GM21737 (cell line): ENCODE measurements around the gene IDH3A.

Source experiments
- ATAC-seq: cut with Tn5 transposase; IDR thresholded peaks from one replicate; pipeline ENCODE4 v1.9.1; 2021; ENCODE audit warnings: mild to moderate bottlenecking, moderate library complexity; ENCODE audit not compliant: unreplicated experiment

The IDH3A gene

DNA sequence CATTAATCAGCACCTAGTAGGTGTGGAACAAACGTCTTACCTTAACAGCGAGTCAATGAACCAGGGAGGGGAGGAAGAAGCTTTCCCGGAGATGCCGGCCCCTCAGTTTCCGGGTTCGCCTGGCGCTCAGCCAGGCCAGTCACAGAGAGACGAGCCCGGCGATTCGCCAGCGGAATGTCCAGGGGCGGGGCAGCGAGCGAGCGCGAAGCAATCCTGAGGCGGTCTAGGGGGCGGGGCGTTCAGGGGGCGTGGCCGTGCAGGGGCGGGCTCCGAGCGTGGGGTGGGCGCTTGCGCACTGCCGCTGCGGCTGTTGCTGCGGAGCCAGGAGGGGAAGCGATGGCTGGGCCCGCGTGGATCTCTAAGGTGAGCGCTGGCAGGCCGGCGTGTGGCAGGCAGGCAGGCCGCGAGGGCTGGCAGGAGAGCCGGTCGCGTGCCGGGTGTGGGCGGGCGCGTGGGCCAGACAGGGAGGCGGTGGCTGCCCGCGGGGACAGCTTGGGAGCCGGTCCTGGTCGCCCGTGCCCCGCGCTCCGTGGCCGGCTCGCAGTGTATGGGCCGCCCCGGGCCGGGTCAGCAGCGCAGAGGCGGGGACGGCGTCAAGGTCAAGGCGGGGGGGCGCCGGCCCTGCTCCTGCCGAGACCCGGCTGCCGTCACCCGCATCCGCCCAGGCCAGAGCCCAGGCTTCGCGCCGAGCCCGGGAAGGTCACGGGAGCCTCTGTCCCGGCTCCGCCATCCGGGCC lies at the start of gene IDH3A:
TSS of gene IDH3A (plus strand) at position 295 of the 737 bp plus-strand sequence. CDS start at position 337, 42 bp downstream.
- ATAC-seq, result peak; percentile 83

GRCh38 chr15:78100886-78101285 lies 48.3 kb upstream of the IDH3A start:
- no peak for ATAC-seq

DNA sequence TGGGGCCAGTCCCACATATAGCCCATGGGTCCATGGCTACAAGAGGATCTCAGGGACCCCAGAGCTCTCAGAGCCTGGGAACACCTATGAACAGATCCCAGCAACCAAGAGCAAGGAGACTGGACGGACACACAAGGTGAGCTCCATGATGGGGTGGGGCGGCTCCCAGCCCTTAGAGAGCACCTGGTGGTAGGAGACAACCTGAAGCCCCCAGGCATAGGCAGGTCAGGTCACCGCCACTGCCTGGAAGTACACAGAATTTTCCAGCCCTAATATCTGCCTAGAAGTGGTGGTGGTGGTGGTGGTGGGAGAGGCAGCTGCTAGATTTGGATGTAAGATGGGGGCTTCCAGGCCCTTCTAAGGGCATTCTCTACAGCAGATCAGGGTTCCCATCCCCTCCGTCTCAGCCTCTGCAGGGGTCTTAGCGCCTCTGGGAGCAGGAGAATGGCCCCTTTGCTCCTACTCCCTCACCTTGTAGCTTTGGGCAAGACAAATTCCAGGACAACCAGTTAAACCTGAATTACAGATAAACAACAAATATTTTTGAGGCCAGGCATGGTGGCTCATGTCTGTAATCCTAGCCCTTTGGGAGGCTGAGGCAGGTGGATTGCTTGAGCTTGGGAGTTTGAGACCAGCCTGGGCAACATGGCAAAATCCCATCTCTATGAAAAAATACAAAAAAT lies 47.6 kb upstream of the IDH3A start:
- no peak for ATAC-seq

DNA sequence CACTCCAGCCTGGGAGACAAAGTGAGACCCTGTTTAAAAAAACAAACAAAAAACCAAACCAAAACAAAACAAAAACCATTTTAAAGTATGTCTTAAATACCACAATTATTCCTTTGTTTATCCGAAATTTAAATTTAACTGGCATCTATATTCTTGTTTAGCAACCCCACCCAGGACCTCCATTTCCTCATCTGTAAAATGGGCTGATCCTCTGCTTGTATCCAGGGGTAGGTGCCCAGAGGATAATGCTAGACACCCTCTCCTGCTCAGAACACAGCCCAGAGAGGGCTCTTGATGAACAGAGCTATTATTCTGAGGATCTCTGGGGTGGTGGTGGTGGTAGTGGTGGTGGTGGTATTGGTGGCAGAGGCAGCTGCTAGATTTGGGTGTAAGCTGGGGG lies 47.0 kb upstream of the IDH3A start:
- ATAC-seq, result no peak

- ATAC-seq, result no peak
Measured at GRCh38 chr15:78102741-78103140, 46.4 kb upstream of the IDH3A start.

DNA sequence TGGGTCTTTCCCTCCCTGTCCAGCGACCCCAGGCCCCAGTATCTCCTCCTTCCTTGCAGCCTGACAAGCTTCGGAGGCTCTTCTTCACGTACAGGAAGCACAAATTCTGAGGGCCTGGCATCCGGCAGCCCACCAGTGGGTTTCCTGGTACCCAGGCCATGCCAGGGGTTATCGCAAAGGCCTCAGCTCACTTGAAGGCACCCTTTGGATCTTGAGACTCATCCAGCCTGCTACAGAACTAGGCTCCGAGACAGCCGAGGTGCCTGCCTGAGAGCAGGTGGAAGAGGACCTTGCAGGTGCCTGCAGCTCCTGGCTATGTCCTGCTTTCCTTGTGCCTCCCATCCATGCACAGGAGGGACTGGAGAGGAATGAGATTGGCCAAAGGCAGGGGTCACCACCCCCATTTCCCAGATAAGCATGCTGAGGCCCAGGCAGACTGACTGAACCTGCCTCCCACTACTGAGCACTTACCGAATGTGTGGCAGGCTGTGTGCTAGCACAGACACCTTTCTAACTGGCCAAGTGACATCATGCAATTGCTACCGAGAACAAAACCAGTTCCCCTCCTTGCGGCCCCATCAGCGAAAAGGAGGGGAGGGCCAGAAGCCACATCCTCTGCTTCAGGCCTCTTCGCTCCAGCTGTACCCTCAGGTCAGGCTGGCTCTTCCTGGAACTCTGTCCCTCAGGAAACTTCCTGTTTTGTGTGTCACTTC lies 45.6 kb upstream of the IDH3A start:
- peak; percentile 76 for ATAC-seq

DNA sequence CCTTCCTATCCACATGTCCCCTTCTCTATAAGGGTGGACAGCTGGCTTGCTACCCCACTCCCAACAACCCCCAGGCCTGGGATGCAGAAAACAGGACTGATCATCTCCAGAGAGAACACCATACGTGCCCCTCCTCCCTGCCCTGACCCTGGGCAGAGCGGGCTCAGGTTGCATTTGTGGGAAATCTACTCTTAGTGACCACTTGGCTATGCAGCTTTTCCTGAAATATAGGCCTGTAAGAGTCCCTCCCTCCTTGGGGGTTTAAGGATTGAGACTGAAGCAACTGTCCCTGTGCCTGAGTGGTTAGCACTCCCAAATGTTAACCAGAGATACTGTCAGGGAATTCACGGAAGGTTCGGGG lies 45.1 kb upstream of the IDH3A start:
- peak; percentile 6 for ATAC-seq

DNA sequence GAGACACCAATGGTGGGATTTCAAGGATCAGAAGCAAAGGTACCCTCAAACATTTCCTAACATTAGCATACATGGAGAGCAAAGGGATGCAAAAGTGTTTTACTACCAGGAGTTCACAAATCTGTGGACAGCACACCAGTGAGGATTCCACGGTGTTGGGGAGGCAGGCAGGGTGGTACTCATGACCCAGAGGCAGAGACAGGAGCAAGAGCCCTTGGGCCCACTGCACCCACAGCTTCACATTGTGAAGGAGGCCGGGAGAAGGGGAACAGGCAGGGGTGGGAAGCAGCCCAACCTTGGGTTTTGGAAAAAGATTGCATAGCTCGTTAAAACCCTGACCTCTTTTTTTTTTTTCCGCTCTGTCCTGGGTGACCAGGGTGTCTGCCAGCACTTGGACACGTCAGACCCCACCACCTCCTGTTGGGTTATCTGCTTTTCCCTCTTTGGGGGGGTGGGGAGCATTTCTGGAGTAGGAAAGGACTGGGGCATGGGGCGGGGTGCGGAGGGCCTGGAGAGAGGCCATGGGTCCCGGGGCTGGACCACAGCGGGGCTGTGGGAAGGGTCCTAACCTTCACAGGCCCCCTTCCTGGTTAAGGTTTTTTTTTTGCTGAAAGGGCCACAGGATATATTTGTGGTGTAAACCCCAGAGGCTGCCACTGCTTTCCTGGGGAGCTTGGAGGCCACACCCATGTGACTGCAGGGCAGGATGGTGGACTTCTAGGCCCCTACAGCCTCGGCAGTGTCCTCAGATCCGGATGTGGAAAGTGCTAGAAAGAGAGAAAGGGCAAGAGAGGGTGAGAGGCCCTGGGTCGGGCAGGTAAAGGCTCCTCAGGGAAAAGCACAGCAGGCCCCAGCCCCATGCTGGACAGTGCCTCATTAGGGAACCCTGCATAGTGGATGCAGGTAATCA lies 44.3 kb upstream of the IDH3A start:
- ATAC-seq, result no peak

GRCh38 chr15:78105476-78106241 lies 43.5 kb upstream of the IDH3A start:
- ATAC-seq, result no peak

DNA sequence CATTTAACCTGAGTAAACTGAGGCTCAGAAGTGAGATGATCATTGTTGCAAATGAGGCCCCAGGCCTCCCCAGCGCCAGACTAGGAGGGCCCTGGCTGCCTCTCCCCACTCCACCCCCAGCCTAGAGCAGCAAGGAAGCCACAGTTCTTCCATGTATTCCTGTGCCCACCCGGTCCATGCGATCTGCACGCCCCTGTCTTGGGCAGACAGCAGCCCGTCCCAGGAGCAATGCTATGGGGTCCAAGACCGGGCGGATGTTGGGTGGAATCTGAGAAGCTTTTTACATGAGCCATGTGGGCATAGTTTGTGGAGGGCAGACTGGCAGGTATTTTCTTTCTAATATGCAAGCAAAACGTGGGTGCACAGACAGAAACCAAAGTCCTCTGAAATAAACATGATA lies 41.7 kb upstream of the IDH3A start:
- ATAC-seq, result no peak

- no peak for ATAC-seq
Measured at GRCh38 chr15:78108300-78109084, 40.7 kb upstream of the IDH3A start.

DNA sequence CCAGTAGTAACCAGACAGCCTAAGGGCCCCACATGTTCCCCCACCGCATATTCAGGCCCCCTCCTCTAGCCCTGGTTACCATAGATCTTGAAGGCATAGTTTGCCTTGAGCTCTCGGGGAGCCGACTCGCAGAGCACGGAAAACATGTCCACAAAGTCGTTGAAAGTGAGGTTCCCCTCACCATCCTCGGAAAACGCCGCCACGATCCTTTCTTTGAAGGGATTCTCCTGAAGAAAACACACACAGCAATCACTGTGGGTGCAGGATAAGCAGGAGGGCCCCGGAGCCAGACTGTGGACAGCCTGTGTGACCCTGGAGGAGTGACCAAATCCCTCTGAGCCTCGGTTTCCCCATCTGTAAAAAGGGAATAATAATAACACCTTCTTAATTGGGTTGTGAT lies 40.0 kb upstream of the IDH3A start:
- ATAC-seq, result no peak

GRCh38 chr15:78110096-78110495 lies 39.1 kb upstream of the IDH3A start:
- ATAC-seq, result no peak

GRCh38 chr15:78110916-78111475 lies 38.2 kb upstream of the IDH3A start:
- no peak for ATAC-seq

- no peak for ATAC-seq
Measured at GRCh38 chr15:78111788-78112187, 37.4 kb upstream of the IDH3A start.

DNA sequence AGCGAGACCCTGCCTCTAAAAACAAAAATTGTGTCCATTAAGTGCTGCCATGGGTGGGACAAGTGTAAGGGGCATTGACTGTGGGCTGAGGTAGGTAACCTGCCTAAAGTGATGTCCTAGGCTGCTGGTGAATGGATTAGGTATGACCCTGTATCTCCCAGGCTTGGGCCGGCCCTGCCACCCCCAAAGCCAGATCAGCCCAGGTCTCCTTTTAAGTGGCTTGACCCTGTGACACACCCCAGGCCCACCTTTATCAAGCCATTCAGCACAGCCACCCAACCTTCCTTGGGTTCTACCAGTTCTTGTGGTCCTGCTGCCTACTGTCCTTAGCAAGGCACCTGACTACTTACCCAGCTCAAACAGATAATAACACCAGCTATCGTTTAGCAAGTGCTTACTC lies 36.6 kb upstream of the IDH3A start:
- ATAC-seq, result no peak

GRCh38 chr15:78120523-78120922 lies 28.6 kb upstream of the IDH3A start:
- no peak for ATAC-seq

DNA sequence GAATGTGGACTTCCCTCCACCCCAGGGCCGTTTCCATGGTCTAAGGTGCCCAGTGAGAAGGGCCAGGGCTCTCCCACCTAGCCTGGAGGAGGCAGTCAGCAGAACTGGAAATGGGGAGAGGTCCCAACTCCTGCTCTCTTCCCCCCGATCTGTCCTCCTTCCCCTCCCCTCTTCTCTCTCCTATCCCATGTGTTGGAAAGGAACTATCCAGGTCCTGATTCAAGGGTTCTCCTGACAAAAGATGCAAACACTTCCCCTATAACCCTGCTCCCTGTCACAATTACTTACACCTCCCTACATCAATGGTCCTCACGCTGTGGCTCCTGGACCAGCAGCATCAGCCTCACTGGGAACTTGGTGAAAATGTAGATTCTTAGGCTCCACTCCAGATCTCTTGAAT lies 23.9 kb upstream of the IDH3A start:
- no peak for ATAC-seq

DNA sequence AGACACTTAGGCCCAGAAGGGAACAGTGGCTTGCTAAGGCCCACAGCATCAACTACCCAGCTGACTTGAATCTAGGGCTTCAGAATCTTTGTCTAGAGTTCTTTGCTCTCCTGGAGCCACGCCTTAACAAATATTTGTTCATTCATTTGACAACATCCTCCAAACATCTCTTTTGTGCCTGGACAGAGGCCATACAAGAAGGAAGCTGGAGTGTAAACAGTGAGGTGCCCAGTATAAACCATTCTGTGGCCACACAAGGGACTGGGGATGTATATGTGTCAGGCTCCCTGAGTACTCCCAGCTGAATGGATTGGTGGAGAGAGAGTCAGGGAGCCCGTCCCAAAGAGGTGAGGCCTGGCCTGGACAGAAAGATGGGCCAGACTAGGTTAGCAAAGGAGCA lies 21.3 kb upstream of the IDH3A start:
- no peak for ATAC-seq
